GM21390 (cell line): ENCODE data around the gene TRPM2.
"Not testable (repeated sequence)": the region's sequence is repeated elsewhere in the genome, so short reads cannot be mapped to it uniquely, and the experiment has no call there.

Source experiments
- ATAC-seq: cut with Tn5 transposase; IDR thresholded peaks from one replicate; pipeline ENCODE4 v1.9.1; 2021; ENCODE audit not compliant: unreplicated experiment

Gene TRPM2

DNA sequence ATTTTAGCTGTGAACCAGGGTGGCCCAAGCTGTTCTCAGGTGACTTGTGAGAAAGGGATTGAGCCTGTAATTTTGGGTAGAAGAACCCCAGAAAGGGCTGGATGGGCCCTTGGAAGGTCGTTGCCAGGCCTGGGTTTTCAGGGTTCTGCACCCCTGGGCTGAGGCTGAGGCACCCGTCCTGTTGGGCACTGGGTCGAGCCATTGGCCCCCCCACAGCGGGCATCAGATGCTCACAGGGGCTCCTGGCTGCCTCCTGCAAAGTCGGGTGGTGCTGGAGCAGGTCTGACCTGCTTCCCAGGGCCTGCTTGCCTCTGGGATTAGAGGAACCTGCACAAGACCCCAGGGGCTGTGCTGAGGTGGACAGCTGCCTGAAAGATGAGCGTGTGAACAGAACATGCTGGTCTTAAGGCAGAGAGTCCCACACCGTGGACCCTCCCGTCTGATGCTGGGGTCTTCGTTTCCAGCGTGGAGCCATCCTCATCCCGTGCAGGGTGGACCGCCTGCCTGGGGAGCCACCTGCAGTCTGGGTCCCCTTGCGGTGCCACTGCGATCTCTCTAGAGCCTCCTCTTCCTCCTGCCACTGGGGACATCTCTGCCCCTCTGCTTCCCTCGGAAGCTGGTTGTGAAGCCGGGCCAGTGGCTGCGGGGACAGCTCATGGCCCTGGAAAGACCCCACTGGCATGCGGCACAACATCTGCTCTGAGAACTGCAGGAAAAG lies 1.7 kb upstream of the TRPM2 start:
- ATAC-seq, result no peak

DNA sequence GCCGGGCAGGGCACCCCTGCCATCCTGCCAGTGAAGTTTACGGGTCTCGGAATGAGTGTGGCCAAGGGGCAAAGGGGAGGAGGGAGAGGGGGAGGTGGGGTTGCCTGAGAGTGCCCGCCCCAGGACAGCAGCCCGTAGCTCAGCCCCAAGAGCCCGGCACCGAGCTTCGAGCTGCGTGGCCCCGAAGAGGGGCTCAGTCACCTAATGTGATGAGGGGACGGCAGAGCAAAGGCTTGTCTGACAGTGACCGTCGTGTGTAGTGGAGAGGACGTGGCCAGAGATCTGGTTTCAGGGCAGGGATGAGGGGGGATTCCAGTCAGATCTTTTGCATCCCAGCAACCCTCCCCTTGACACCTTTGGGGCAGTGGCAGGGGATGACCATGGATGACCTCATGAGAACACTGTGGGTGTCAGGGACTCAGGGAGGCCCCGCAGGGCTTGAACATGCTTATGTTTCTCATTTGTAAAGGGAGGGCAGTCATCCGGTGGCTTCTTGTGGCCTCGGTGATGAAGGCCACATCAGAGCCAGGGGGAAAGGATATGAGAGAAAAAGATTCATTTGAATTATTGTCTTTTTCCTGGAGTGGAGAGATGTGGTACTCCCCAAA lies 1.1 kb upstream of the TRPM2 start:
- no peak for ATAC-seq

DNA sequence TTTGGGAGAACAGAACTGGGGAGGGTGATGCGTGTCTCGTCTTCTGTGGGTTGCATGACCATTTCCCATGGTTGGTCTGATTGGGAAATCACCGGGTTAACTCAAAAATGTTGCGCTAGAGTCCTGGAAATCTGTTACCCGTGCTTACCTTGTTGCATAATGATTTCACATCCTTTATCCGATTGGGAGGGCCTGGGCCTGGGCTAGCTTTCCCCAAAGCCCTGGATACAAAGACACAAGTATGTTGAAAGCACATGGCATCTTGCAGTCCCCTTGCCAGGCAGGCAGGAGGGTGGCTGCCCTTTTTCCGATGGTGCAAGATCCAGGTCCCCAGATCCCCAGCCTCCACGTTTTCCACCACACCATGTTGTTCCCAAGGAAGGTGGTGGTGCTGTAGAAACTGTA lies 582 bp downstream of the TRPM2 start:
- no peak for ATAC-seq

DNA sequence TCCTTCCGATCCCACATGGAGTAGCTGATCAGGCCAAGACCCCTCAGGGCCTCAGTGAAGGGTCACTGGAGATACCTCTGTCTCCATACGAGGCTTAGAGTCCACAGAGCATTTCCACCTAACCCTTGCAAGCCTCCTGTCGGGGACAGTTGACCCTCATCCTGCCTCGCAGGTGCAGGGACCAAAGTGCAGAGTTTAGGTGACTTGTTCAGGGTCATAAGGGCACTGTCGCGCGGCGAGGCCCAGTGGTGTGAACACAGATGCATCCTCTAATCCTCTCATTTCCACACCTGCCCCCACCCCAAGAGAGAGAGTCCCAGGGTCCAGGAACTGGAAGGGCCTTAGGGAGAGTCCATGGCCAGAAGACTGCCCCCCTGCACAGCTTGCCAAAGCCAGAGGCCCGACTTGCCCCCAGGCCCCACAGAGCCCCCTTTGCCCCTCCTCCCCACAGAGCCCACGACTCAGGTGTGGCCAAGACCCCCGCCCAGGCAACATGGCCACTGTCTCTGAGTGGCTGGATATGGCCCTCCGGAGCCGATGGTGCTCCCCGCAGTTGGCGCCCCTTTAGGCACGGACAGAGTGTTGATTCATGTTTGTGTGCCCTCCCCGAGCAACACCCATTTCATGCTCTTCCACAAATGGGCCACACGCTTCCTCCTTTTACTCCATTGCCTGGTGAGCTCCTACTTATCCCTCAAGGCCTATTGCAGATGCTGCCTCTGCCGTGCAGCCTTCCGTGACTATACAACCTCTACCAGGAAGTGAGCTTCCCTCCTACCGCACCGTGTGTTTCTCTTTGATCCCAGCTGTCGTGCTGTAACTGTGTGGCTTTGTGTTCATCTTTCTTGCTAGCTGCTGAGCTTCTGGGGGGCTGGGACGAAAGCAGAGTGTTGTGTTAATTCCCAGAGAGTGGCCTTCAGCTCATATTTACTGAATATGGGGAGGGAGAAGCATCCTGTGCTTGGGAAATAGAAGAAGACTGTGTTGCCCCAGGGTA lies 1.7 kb downstream of the TRPM2 start:
- ATAC-seq, result no peak

DNA sequence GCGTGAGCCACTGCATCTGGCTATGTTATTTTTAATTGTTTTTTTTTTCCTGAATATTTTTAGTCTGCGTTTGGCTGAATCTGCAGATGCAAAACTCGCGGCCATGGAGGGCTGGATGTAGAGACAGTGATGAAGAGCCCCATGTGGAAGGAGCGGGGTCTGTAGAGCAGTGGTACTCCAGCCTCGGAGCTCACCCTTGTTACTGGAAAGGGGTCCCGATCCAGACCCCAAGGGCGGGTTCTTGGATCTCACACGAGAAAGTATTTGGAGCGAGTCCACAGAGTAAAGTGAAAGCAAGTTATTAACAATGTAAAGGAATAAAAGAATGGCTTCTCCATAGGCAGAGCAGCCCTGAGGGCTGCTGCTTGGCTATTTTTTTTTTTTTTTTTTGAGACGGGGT lies 2.7 kb downstream of the TRPM2 start:
- no peak for ATAC-seq

DNA sequence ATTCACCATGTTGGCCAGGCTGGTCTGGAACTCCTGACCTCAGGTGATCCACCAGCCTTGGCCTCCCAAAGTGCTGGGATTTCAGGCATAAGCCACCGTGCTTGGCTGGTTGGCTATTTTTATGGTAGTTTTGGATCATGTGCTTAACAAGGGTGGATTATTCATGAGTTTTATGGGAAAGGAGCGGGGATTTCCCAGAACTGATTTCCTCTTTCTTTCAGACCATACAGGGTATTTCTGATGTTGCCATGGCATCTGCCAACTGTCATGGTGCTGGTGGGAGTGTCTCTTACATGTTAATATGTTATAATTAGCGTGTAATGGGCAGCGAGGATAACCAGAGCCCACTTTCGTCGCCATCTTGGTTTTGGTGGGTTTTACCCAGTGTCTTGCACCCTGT lies 3.2 kb downstream of the TRPM2 start:
- ATAC-seq, result no peak

DNA sequence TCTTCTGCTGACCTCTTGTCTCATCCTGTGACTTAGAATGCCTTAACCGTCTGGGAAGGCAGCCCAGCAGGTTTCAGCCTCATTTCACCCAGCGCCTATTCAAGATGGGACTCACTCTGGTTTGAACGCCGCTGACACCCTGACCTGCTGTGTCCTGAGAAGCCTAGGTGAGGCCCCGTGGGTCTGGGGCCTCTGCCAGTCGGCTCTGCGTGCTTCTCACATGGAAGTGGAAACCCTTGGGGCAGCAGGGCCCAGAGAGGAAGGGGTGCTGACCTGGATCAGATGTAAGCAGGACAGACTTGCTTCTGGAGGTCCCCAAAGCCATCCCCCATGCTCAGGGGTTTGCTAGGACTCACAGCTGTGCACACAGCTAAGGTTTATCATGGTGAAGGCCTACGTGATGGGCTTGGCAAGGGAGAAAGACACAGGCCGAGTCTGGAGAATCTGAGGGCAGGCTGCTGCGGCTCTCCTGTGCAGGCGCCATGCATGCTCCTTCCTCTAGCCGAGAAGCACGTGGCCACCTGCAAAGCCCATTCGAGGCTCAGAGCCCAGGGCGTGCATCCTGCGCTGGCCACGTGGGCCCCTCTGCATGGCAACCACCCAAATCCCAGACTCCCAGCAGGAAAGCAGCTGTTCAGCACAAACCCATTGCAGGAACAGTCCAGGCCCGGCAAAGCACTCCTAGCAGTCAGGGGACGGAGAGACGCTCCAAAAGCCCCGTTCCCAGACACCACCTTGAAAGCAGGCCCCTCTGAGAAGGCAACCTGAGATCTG lies 3.8 kb downstream of the TRPM2 start:
- ATAC-seq, result no peak

DNA sequence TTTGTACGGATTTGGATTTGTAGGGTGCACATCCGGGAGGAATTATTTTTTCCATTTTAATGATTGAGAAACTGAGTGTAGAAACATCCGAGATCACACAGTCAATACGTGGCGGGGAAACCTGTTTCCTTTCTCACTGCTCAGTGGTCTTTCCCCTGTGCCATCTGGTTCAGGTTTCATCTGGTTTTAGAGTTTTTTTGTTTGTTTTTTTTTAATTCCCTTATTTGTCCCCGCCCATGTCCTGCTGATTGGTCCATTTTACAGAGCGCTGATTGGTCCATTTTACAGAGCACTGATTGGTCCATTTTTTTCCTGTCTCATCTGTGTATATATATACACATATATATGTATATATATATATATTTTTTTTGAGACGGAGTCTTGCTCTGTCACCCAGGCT lies 6.0 kb downstream of the TRPM2 start:
- no peak for ATAC-seq

DNA sequence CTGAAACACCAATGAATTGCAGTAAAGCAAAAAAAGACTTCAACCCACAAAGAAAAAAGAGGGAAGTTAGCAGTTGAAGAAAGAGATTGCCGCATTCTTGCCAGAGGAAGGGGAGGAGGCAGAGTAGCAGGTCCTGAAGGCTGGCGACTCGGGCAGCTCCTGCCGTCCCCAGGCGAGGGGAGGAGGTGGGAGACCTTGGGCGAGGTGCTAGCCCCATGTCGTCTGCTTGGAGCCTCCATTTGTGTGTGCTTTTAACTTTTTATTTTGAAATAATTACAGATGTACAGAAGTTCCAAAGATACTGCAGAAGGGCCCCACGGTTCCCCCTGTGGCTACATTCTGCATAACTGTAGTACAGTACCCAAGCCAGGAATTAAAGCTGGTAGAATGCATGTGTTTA lies 6.7 kb downstream of the TRPM2 start:
- no peak for ATAC-seq

DNA sequence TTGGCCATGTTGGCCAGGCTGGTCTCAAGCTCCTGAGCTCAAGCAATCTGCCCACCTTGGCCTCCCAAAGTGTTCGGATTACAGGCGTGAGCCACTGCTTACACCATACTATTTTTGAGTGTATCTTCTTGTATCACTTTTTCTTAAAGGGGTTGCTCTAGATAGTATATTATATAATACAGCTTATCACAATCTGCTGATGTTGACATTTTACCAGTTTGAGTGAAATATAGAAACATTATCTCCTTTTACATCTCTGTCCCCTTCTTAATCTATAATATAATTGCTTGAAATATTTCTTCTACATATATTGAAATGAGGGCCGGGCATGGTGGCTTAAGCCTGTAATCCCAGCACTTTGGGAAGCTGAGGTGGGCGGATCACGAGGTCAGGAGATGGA lies 8.5 kb downstream of the TRPM2 start:
- not testable (repeated sequence) for ATAC-seq

DNA sequence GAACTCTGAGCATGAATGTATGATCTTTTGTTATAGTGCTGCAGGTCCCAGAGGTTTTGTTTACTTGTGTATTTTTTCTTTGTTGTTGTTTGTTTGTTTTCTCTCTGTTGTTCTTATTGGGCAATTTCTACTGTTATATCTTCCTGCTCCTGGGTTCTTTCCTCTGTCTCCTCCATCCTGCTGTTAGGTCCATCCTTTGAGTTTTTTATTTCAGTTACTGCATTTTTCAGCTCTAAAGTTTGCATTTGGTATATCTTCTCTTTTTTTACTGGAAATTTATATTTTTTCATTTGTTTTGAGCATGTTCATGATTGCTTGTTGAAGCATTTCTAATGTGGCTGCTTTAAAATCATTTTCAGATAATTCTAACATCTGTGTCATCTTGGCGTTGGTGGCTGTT lies 9.9 kb downstream of the TRPM2 start:
- ATAC-seq, result no peak

DNA sequence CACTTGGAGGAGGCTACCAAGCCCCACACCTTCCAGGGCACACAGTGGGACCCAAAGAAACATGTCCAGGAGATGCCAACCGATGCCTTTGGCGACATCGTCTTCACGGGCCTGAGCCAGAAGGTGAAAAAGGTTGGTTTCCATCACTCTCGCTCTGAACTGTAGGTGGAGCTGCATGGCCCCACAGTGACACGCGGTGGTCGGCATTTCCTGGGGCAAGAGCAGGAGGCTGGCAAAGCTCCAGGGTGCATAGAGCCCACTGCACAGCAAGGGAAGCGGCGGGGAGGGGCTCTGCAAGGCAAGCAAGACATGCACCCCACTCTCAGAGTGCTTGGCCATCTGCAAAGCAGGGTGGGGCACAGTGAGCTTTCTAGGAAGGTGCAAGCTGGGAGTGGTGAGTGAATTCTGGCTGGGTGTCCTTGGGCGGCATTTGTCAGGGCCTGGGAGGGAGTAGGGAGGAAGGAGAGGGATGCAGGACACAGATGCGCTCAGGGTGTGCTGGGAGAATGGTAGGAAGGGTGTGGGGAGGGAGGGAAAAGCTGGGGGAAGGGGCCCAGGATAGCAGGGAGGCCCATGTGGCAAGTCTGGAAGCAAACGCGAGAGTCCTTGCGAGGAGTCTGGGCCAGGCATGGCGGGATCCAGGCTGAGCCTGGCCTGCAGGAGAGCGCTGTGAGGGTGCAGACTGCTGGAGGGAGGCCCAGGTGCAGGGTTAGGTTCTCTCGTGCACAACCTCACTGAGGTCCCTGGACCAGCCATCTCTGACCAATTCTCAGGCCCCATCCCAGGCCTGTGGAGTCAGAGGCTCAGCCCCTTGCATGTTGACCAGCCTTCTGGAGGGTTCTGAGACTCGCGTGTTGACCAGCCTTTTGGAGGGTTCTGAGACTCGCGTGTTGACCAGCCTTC lies 11.0 kb downstream of the TRPM2 start:
- ATAC-seq, result no peak

DNA sequence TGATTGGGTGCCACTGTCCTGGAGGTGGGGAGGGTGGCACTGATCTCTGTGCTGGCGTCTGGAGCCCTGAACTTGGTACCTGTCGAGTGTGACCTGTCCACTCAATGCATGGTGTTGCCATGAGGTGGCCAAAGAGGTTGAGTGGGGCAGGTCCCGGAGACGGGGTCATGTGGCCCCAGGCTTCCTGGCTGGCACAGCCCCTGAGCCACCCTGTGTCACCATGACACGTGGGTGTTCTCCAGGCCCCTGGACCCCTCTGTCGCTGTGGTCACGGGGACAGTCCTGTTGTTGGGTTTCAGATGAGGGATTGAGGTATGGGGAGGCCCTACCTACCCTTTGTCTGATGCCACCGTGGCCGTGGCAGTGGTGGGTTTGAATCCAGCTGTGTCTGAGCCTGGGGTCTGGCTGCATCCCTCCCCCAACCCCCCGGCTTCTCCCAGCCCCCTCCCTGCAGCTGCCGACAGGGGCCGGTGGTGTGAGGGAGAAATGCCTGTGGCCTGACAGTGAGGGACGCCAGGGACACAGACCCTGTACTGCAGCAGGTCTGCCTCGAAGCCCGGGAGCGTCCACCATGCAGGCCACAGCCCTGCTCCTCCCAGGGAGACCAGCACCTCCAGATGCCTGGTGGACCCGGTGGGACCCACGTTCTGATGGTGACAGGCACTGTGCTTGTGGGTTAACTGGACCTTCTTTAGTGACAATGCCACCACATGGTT lies 12.0 kb downstream of the TRPM2 start:
- ATAC-seq, result no peak

DNA sequence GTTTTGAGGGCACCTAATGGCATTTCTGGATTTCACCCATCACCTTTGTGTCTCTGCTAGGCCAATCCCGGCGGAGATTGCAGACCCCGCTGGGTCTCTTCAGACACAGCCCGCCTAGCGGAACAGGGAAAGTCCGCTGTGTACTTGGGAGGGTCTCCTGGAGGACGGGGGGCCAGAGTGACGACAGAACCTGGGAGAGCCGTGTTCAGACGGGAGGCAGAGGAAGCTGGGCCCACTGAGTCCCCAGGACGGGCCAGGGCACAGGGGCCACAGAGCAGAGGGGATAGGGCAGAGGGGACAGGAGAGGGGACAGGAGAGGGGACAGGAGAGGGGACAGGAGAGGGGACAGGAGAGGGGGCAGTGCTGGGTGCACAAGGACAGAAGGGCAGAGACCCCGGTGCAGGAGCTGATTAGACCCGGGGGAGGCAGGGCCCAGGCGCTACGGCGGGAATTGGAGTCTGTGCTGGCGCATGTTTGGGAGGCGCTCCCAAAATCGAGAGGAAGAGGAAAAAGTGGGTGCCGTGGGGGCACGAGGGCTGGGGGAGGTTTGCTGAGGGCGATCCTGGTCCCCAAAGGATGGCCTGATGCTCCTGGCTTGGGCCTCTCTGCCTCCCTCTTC lies 12.7 kb downstream of the TRPM2 start:
- no peak for ATAC-seq

DNA sequence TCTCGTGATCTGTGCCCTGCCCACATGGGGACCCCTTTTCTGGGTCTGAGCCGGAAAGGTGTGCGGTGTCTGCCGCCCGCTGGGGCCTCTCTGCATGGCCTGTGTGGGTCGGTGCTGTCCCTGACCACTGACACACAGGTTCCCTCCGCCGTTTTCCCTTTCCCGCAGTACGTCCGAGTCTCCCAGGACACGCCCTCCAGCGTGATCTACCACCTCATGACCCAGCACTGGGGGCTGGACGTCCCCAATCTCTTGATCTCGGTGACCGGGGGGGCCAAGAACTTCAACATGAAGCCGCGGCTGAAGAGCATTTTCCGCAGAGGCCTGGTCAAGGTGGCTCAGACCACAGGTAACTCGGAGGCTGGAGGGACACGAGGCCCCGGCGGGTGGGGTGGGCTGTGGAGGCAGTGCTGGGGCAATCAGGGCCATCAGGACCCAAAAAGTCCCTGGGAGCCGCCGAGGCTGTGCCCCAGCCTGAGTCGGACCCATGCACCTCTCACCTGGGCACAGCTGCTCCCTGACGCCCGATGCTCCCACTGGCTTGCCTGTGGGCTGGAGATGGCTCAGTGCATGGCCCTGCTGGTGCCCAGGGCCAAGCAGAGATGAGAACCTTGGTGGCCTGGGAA lies 13.3 kb downstream of the TRPM2 start:
- ATAC-seq, result no peak

DNA sequence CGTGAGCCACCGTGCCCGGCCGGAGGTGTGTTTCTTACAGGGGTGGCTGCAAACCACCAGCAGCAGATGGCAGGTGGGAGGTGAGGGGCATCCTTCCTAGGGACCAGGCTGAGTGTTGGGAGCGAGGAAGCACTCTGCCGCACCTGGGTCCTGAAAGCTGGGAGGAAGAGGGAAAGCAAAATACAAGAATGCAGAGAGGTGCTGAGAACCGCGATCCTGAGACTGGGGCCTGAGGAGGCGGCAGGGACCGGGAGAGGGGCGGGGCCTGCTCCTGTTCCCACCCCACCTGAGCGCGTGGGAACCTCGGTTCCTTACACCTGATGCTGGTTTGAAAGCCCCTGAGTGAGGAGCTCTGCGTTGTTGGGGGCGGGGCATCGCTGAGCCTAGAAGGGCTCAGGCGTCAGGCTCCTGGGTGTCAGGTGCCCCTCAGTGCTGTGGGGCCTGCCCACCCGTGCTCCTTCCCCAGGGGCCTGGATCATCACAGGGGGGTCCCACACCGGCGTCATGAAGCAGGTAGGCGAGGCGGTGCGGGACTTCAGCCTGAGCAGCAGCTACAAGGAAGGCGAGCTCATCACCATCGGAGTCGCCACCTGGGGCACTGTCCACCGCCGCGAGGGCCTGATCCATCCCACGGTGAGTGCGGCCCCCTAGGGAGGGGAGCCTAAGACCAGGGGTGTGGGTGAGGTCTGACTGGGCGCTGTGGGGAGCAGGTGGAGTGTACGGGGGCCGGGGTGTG lies 15.5 kb downstream of the TRPM2 start:
- ATAC-seq, result no peak

DNA sequence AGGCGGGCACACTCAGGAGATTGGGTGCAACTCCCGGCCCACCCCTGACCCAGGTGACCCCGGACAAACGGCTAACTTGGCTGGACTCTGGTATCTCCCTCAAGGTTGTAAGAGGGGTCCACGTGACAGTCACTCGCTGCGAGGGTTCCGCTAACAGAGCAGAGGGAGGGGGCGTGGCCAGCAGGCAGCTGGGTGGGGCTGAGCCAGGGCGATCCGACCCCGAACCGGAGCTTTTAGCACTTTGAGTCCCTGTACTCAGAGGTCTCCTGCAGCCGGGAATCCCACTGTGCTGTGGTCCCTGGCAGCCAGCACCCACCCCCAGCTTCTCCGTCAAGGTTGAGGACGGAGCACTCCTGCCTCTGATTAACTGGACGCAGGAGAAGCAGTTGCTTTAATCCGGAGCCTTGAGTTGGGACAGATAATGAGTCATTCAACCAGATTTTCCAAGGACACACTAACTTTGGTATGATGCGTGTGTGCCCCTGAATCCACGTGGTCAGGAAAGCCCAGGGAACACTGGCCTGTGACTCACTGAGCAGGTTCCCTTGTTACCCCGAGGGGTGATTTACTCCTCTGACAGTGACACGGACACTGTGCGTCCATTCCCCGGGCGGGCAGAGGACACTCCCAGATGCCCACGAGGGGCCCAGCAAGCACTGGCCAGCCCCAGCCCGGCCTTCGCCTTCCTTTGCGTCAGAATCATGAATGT lies 16.8 kb downstream of the TRPM2 start:
- no peak for ATAC-seq
